ENCODE measurements around the gene KCTD18.

KCTD18 gene

DNA sequence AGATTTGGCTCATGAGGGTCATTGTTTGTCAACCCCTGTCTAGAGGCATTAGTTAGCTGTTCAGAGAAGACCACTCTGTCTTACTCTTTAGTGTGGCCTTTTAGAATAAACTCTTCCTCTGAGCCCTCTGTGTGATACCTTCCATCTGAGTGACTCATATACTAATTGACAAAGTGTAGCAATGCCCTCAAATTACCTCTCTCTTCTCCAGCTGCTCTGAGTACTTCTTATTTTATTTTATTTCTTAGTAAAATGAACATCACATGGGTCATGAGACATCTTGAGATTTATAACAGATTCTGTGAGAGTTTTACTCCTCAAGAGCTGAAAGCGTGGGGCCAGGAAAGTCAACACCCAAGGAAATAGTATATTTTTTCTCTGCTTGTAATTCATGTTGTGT is 67.4 kb downstream of the KCTD18 start:
- DNase-seq (ENCODE audit: low spot score): no peak
- Histone ChIP-seq H3K9me3 (replicated peaks in 1 of 2; ENCODE audit: control insufficient read depth in 2 of 2, insufficient read depth in 1 of 2, low read depth in 1 of 2, low read length in 2 of 2) (peaks cover 0 to 2% of the 10 kb centered on the region in 2 donors), H3K36me3 (replicated peaks in 1 of 2; ENCODE audit: control insufficient read depth in 2 of 2, insufficient read depth in 2 of 2, low read length in 2 of 2) (peaks cover 0 to 75% of the 10 kb centered on the region in 2 donors), H3K79me1 (ENCODE audit: low read depth, low read length) (no peaks in the 10 kb centered on the region), H3K27me3 (ENCODE audit: control insufficient read depth in 3 of 3, insufficient read depth in 3 of 3, low read depth in 1 of 3, low read length in 3 of 3) (no peaks in the 10 kb centered on the region), H3K4me1 (ENCODE audit: control insufficient read depth in 2 of 2, insufficient read depth in 1 of 2, low read depth in 1 of 2, low read length in 2 of 2) (no peaks in the 10 kb centered on the region), H2AFZ (ENCODE audit: low read length) (no peak overlapping the region), H3K18ac (ENCODE audit: low read length) (no peak overlapping the region), H4K91ac (ENCODE audit: low read depth, low read length, poor library complexity) (no peak overlapping the region), H3K4me3 (ENCODE audit: low read length in 2 of 2) (no peak overlapping the region), H3K9ac (ENCODE audit: low read depth, low read length, poor library complexity) (no peak overlapping the region), H3K4me2 (ENCODE audit: insufficient read depth, low read length, poor library complexity, severe bottlenecking) (no peak overlapping the region), H3K14ac (ENCODE audit: low read length) (no peak overlapping the region), H2BK5ac (ENCODE audit: low read length) (no peak overlapping the region), H2AK5ac (ENCODE audit: low read depth, low read length) (no peak overlapping the region), H3K27ac (replicated peaks; ENCODE audit: low read length) (no peak overlapping the region), H4K8ac (ENCODE audit: low read depth, low read length) (no peak overlapping the region), H3K23ac (ENCODE audit: low read depth, low read length, poor library complexity) (no peak overlapping the region), H2BK15ac (ENCODE audit: low read length) (no peak overlapping the region), H2BK120ac (ENCODE audit: low read depth, low read length) (no peak overlapping the region), H3K4ac (ENCODE audit: low read length) (no peak overlapping the region), H2BK12ac (ENCODE audit: low read length) (no peak overlapping the region)
- WGBS, 2 donors (ENCODE audit: extremely low coverage in 2 of 2, insufficient read length in 2 of 2, insufficient replicate concordance in 1 of 2): no CpG with 5 or more reads among the region's 1 CpG

DNA sequence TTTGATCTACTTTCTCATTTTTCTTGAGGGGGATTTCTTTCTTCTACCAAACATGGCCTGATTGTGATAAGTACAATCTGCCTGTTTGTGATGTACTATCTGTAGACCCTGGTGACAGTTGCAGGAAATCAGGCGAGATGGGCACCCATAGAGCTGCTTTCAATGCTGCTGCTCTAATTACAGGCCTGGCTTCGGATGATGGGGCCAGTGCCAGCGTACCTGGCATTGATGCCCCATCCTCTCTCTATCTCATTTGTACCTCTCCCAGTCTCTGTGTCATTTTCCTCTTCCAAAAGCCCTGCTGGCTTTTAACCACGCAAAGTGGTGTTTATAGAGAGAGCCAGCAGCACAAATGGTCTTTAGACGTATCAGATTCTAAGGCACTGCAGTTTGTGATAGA is 69.9 kb downstream of the KCTD18 start:
- Histone ChIP-seq H3K9ac (ENCODE audit: low read depth, low read length, poor library complexity) (no peak overlapping the region), H2AFZ (ENCODE audit: low read length) (no peak overlapping the region), H3K23ac (ENCODE audit: low read depth, low read length, poor library complexity) (no peak overlapping the region), H3K4me1 (ENCODE audit: control insufficient read depth in 2 of 2, insufficient read depth in 1 of 2, low read depth in 1 of 2, low read length in 2 of 2) (no peaks in the 10 kb centered on the region), H2BK12ac (ENCODE audit: low read length) (no peak overlapping the region), H3K4me3 (ENCODE audit: low read length in 2 of 2) (no peak overlapping the region), H2AK5ac (ENCODE audit: low read depth, low read length) (no peak overlapping the region), H3K9me3 (replicated peaks in 1 of 2; ENCODE audit: control insufficient read depth in 2 of 2, insufficient read depth in 1 of 2, low read depth in 1 of 2, low read length in 2 of 2) (peaks cover 0 to 15% of the 10 kb centered on the region in 2 donors), H2BK15ac (ENCODE audit: low read length) (no peak overlapping the region), H4K8ac (ENCODE audit: low read depth, low read length) (no peak overlapping the region), H2BK120ac (ENCODE audit: low read depth, low read length) (no peak overlapping the region), H3K27me3 (ENCODE audit: control insufficient read depth in 3 of 3, insufficient read depth in 3 of 3, low read depth in 1 of 3, low read length in 3 of 3) (no peaks in the 10 kb centered on the region), H3K14ac (ENCODE audit: low read length) (no peak overlapping the region), H2BK5ac (ENCODE audit: low read length) (no peak overlapping the region), H3K4ac (ENCODE audit: low read length) (no peak overlapping the region), H3K36me3 (replicated peaks in 1 of 2; ENCODE audit: control insufficient read depth in 2 of 2, insufficient read depth in 2 of 2, low read length in 2 of 2) (peaks cover 0 to 72% of the 10 kb centered on the region in 2 donors), H4K91ac (ENCODE audit: low read depth, low read length, poor library complexity) (no peak overlapping the region), H3K79me1 (ENCODE audit: low read depth, low read length) (no peaks in the 10 kb centered on the region), H3K27ac (replicated peaks; ENCODE audit: low read length) (no peak overlapping the region), H3K18ac (ENCODE audit: low read length) (no peak overlapping the region), H3K4me2 (ENCODE audit: insufficient read depth, low read length, poor library complexity, severe bottlenecking) (no peak overlapping the region)
- no CpG with 5 or more reads among the region's 5 CpGs for WGBS, 2 donors (ENCODE audit: extremely low coverage in 2 of 2, insufficient read length in 2 of 2, insufficient replicate concordance in 1 of 2)
- DNase-seq (ENCODE audit: low spot score): no peak
